ENCODE measurements around the gene S1PR2. TPM values are rescaled to one million over a fixed set of nuclear protein-coding genes. Genes with fewer than 3 reads are reported as not detected.

S1PR2 gene
- total and polyA plus RNA-seq, 9 of the 15 experiments (the other 6 are each of a cell fraction or from before 2014, with no cell fraction given), result 1.5 to 3.9 (median 2.0) TPM

- TF ChIP-seq PML (IDR thresholded peaks at IDR 0.05; ENCODE audit: low read length) (peak; percentile 89), HMGN3 (IDR thresholded peaks at IDR 0.05; ENCODE audit: borderline replicate concordance, extremely low read depth, insufficient read length, low read depth, low read length) (peak; percentile 58), ZNF436 (CRISPR knock-in tag; IDR thresholded peaks at IDR 0.05) (no peak), KAT8 (IDR thresholded peaks at IDR 0.05; ENCODE audit: low read depth) (no peak), POLR2G (IDR thresholded peaks at IDR 0.05; ENCODE audit: low read depth, low read length) (peak; percentile 99), ZBTB43 (CRISPR knock-in tag; IDR thresholded peaks at IDR 0.05) (no peak), ZNF586 (CRISPR knock-in tag; conservative IDR thresholded peaks at IDR 0.05) (no peak), STAT5A (IDR thresholded peaks at IDR 0.05; ENCODE audit: borderline replicate concordance, low read length) (no peak), HDAC8 (tag; IDR thresholded peaks at IDR 0.05) (no peak), SP1 (CRISPR knock-in tag; IDR thresholded peaks at IDR 0.05) (peak; percentile 86), TEAD1 (CRISPR knock-in tag; IDR thresholded peaks at IDR 0.05) (no peak), OTX1 (CRISPR knock-in tag; IDR thresholded peaks at IDR 0.05) (peak; percentile 73; the same call in 1 of the 2 replicates), NFYB (IDR thresholded peaks at IDR 0.05; ENCODE audit: extremely low read depth, insufficient read length) (no peak), ZNF311 (CRISPR knock-in tag; IDR thresholded peaks at IDR 0.05) (no peak), HEY1 (CRISPR knock-in tag; IDR thresholded peaks at IDR 0.05; ENCODE audit: borderline replicate concordance) (no peak), NFXL1 (CRISPR knock-in tag; IDR thresholded peaks at IDR 0.05) (no peak), KLF13 (tag; IDR thresholded peaks at IDR 0.05; ENCODE audit: borderline replicate concordance, low read depth) (no peak), ZNF140 (CRISPR knock-in tag; IDR thresholded peaks at IDR 0.05) (no peak), SAP30 (IDR thresholded peaks at IDR 0.05; ENCODE audit: borderline replicate concordance, insufficient read depth, low read depth, low read length, poor library complexity, severe bottlenecking) (no peak)
- TF ChIP-seq, protein P1, sequence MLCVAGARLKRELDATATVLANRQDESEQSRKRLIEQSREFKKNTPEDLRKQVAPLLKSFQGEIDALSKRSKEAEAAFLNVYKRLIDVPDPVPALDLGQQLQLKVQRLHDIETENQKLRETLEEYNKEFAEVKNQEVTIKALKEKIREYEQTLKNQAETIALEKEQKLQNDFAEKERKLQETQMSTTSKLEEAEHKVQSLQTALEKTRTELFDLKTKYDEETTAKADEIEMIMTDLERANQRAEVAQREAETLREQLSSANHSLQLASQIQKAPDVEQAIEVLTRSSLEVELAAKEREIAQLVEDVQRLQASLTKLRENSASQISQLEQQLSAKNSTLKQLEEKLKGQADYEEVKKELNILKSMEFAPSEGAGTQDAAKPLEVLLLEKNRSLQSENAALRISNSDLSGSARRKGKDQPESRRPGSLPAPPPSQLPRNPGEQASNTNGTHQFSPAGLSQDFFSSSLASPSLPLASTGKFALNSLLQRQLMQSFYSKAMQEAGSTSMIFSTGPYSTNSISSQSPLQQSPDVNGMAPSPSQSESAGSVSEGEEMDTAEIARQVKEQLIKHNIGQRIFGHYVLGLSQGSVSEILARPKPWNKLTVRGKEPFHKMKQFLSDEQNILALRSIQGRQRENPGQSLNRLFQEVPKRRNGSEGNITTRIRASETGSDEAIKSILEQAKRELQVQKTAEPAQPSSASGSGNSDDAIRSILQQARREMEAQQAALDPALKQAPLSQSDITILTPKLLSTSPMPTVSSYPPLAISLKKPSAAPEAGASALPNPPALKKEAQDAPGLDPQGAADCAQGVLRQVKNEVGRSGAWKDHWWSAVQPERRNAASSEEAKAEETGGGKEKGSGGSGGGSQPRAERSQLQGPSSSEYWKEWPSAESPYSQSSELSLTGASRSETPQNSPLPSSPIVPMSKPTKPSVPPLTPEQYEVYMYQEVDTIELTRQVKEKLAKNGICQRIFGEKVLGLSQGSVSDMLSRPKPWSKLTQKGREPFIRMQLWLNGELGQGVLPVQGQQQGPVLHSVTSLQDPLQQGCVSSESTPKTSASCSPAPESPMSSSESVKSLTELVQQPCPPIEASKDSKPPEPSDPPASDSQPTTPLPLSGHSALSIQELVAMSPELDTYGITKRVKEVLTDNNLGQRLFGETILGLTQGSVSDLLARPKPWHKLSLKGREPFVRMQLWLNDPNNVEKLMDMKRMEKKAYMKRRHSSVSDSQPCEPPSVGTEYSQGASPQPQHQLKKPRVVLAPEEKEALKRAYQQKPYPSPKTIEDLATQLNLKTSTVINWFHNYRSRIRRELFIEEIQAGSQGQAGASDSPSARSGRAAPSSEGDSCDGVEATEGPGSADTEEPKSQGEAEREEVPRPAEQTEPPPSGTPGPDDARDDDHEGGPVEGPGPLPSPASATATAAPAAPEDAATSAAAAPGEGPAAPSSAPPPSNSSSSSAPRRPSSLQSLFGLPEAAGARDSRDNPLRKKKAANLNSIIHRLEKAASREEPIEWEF (CRISPR knock-in tag; IDR thresholded peaks at IDR 0.05), result no peak
- TF ChIP-seq, protein P2, sequence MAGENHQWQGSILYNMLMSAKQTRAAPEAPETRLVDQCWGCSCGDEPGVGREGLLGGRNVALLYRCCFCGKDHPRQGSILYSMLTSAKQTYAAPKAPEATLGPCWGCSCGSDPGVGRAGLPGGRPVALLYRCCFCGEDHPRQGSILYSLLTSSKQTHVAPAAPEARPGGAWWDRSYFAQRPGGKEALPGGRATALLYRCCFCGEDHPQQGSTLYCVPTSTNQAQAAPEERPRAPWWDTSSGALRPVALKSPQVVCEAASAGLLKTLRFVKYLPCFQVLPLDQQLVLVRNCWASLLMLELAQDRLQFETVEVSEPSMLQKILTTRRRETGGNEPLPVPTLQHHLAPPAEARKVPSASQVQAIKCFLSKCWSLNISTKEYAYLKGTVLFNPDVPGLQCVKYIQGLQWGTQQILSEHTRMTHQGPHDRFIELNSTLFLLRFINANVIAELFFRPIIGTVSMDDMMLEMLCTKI (IDR thresholded peaks at IDR 0.05; ENCODE audit: partially characterized antibody), result no peak
Measured at GRCh38 chr19:10194500-10195198, 36.5 kb downstream of the S1PR2 start, which contains the start of gene DNMT1 (continued).

Data from K562 (cell line).